ENCODE results near the gene HCRTR1.

DNA sequence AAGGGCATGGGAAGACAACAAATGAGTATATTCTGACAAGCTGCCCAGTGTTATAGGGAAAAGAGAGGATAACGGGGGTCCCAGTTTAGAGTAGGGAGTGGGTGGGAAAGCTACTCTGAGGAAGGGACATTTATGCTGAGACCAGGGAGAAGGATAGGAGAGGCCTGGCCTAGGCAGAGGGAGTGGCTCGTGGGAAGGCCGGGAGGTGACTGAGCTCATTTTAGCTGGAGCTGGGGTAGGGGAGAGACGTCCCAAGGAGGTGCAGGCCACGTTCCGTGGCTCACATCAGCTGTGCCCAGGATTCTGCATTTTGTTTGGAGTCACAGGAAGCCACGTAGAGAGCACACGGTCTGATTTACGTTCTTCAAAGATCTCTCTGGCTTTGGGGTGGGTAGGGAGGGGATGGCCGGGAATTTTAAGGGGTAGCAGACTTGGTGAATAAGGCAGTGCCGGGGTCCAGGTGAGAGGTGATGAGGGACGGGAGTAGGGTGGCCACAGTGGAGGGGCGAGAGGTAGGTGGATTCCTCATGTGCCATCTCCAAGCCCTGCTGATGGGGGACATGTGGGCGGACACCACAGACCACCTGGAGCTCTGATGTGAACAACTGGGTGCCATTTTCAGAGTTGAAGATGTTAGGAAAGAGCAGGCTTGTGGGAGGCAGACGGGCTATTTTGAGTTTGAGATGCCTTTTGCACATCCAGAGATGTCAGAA is 36.4 kb upstream of the HCRTR1 start:
- TF ChIP-seq, protein P1, sequence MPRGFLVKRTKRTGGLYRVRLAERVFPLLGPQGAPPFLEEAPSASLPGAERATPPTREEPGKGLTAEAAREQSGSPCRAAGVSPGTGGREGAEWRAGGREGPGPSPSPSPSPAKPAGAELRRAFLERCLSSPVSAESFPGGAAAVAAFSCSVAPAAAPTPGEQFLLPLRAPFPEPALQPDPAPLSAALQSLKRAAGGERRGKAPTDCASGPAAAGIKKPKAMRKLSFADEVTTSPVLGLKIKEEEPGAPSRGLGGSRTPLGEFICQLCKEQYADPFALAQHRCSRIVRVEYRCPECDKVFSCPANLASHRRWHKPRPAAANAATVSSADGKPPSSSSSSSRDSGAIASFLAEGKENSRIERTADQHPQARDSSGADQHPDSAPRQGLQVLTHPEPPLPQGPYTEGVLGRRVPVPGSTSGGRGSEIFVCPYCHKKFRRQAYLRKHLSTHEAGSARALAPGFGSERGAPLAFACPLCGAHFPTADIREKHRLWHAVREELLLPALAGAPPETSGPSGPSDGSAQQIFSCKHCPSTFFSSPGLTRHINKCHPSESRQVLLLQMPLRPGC (tag by site-specific recombination; IDR thresholded peaks at IDR 0.05): no peak
- TF ChIP-seq, protein P2, sequence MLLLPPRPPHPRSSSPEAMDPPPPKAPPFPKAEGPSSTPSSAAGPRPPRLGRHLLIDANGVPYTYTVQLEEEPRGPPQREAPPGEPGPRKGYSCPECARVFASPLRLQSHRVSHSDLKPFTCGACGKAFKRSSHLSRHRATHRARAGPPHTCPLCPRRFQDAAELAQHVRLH (tag by site-specific recombination; IDR thresholded peaks at IDR 0.05): no peak
- TF ChIP-seq, protein P3, sequence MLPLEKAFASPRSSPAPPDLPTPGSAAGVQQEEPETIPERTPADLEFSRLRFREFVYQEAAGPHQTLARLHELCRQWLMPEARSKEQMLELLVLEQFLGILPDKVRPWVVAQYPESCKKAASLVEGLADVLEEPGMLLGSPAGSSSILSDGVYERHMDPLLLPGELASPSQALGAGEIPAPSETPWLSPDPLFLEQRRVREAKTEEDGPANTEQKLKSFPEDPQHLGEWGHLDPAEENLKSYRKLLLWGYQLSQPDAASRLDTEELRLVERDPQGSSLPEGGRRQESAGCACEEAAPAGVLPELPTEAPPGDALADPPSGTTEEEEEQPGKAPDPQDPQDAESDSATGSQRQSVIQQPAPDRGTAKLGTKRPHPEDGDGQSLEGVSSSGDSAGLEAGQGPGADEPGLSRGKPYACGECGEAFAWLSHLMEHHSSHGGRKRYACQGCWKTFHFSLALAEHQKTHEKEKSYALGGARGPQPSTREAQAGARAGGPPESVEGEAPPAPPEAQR (tag by site-specific recombination; IDR thresholded peaks at IDR 0.05): no peak
- TF ChIP-seq, protein P4, sequence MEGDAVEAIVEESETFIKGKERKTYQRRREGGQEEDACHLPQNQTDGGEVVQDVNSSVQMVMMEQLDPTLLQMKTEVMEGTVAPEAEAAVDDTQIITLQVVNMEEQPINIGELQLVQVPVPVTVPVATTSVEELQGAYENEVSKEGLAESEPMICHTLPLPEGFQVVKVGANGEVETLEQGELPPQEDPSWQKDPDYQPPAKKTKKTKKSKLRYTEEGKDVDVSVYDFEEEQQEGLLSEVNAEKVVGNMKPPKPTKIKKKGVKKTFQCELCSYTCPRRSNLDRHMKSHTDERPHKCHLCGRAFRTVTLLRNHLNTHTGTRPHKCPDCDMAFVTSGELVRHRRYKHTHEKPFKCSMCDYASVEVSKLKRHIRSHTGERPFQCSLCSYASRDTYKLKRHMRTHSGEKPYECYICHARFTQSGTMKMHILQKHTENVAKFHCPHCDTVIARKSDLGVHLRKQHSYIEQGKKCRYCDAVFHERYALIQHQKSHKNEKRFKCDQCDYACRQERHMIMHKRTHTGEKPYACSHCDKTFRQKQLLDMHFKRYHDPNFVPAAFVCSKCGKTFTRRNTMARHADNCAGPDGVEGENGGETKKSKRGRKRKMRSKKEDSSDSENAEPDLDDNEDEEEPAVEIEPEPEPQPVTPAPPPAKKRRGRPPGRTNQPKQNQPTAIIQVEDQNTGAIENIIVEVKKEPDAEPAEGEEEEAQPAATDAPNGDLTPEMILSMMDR (tag by site-specific recombination; IDR thresholded peaks at IDR 0.05): no peak
- TF ChIP-seq ZNF776 (tag by site-specific recombination; IDR thresholded peaks at IDR 0.05; ENCODE audit: borderline replicate concordance) (no peak), ZNF530 (tag by site-specific recombination; IDR thresholded peaks at IDR 0.05; ENCODE audit: low read depth) (no peak)
- TF ChIP-seq, protein P5, sequence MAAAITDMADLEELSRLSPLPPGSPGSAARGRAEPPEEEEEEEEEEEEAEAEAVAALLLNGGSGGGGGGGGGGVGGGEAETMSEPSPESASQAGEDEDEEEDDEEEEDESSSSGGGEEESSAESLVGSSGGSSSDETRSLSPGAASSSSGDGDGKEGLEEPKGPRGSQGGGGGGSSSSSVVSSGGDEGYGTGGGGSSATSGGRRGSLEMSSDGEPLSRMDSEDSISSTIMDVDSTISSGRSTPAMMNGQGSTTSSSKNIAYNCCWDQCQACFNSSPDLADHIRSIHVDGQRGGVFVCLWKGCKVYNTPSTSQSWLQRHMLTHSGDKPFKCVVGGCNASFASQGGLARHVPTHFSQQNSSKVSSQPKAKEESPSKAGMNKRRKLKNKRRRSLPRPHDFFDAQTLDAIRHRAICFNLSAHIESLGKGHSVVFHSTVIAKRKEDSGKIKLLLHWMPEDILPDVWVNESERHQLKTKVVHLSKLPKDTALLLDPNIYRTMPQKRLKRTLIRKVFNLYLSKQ (tag by site-specific recombination; IDR thresholded peaks at IDR 0.05; ENCODE audit: borderline replicate concordance): no peak
- TF ChIP-seq, protein P6, sequence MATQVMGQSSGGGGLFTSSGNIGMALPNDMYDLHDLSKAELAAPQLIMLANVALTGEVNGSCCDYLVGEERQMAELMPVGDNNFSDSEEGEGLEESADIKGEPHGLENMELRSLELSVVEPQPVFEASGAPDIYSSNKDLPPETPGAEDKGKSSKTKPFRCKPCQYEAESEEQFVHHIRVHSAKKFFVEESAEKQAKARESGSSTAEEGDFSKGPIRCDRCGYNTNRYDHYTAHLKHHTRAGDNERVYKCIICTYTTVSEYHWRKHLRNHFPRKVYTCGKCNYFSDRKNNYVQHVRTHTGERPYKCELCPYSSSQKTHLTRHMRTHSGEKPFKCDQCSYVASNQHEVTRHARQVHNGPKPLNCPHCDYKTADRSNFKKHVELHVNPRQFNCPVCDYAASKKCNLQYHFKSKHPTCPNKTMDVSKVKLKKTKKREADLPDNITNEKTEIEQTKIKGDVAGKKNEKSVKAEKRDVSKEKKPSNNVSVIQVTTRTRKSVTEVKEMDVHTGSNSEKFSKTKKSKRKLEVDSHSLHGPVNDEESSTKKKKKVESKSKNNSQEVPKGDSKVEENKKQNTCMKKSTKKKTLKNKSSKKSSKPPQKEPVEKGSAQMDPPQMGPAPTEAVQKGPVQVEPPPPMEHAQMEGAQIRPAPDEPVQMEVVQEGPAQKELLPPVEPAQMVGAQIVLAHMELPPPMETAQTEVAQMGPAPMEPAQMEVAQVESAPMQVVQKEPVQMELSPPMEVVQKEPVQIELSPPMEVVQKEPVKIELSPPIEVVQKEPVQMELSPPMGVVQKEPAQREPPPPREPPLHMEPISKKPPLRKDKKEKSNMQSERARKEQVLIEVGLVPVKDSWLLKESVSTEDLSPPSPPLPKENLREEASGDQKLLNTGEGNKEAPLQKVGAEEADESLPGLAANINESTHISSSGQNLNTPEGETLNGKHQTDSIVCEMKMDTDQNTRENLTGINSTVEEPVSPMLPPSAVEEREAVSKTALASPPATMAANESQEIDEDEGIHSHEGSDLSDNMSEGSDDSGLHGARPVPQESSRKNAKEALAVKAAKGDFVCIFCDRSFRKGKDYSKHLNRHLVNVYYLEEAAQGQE (tag by site-specific recombination; IDR thresholded peaks at IDR 0.05): no peak

Data from HEK293 (cell line).